Prostate gland (tissue), 2 donors: Measurements from ENCODE around the gene WRNIP1. TPM values are rescaled to one million over a fixed set of nuclear protein-coding genes. Genes with fewer than 3 reads are reported as not detected.

ENCODE experiments used
- DNase-seq: peaks from one replicate; pipeline ENCODE4 v3.0.0-alpha.2; 2019; ENCODE audit warnings: low spot score
- H3K27ac ChIP-seq, 2 donors: fragments of 200-600 bp; sonication (generic); 2 replicates each; pipeline ENCODE4 v1.5.1; 2017 to 2019
- H3K27me3 ChIP-seq: fragments of 200-600 bp; sonication (generic); replicated peaks from 2 replicates; pipeline ENCODE4 v1.5.1; 2019; ENCODE audit not compliant: insufficient read depth
- H3K36me3 ChIP-seq, 2 donors: fragments of 200-600 bp; sonication (generic); 1 replicate in 1 of 2; 2 replicates in 1 of 2; pipeline versions ENCODE4 v1.5.1 to v1.8.1; 2017 to 2019
- H3K4me1 ChIP-seq: fragments of 200-600 bp; sonication (generic); replicated peaks from 2 replicates; pipeline ENCODE4 v1.5.1; 2019
- H3K4me3 ChIP-seq, 2 donors: fragments of 200-600 bp; sonication (generic); 2 replicates each; pipeline ENCODE4 v1.5.1; 2017 to 2019
- H3K9me3 ChIP-seq: fragments of 200-600 bp; sonication (generic); 2 replicates; pipeline ENCODE4 v1.5.1; 2017
- CTCF ChIP-seq, 4 experiments: fragments of 200-600 bp in 2 of 4; fragments of 450-650 bp in 2 of 4; sonication (generic) in 2 of 4; IDR thresholded peaks; 1 replicate in 3 of 4; 2 replicates in 1 of 4; pipeline ENCODE4 v1.5.1; 2016 to 2019; ENCODE audit warnings: antibody characterized with exemption in 4 of 4, mild to moderate bottlenecking in 2 of 4, moderate library complexity in 2 of 4
- POLR2A ChIP-seq: fragments of 450-650 bp; IDR thresholded peaks from one replicate; pipeline ENCODE4 v1.6.1; 2016; ENCODE audit warnings: antibody characterized with exemption, mild to moderate bottlenecking
- POLR2AphosphoS5 ChIP-seq: sonication (generic); formaldehyde crosslinking; IDR thresholded peaks from one replicate; pipeline ENCODE4 v1.6.1; 2017; ENCODE audit warnings: antibody characterized with exemption
- WGBS: methylation state at CpG from one replicate; pipeline ENCODE4 v1.1.5; 2018; 5-methylcytosine and 5-hydroxymethylcytosine counted together
- intact Hi-C: fragments of 100-400 bp; cut with DNase I; formaldehyde crosslinking; loops from one replicate; pipeline ENCODE4 v1.14.2; 2022
- total RNA-seq, 2 donors: library from RNA; depleted of rRNA; stranded (reverse); fragments of >200 nt; gene quantifications; one replicate each; pipeline ENCODE4 v1.1.0, GENCODE V29; 2016

WRNIP1 gene
- total RNA-seq, 2 donors from 2014 or later: 89.6 to 90.0 TPM

GRCh38 chr6:2770171-2770570 is 5.0 kb downstream of the WRNIP1 start:
- Histone ChIP-seq H3K9me3 (no peaks in the 10 kb centered on the region), H3K27me3 (no peaks in the 10 kb centered on the region), H3K4me1 (peaks cover 4% of the 10 kb centered on the region), H3K4me3 (no peak overlapping the region), H3K36me3 (peaks cover 0 to 2% of the 10 kb centered on the region in 2 donors), H3K27ac (no peak overlapping the region)
- intact Hi-C loops: no loop called here
- TF ChIP-seq POLR2AphosphoS5: no peak
- no peak for DNase-seq
- 52% methylated on average over 13 of the region's 13 CpGs for WGBS

GRCh38 chr6:2771079-2771478 is 5.9 kb downstream of the WRNIP1 start:
- intact Hi-C loops: no loop called here
- WGBS: 84% methylated on average over 4 of the region's 4 CpGs
- no peak overlapping the region for H3K4me3 ChIP-seq
- H3K27me3 ChIP-seq: no peaks in the 10 kb centered on the region
- TF ChIP-seq CTCF (IDR thresholded peaks at IDR 0.05) (no peak), POLR2A (no peak), POLR2AphosphoS5 (no peak)
- H3K27ac ChIP-seq: no peak overlapping the region
- peaks cover 4% of the 10 kb centered on the region for H3K4me1 ChIP-seq
- H3K36me3 ChIP-seq: peaks cover 0 to 2% of the 10 kb centered on the region in 2 donors
- H3K9me3 ChIP-seq: no peaks in the 10 kb centered on the region
- no peak for DNase-seq

- WGBS: 77% methylated on average over 3 of the region's 3 CpGs
- Histone ChIP-seq H3K36me3 (peaks cover 0 to 2% of the 10 kb centered on the region in 2 donors), H3K4me3 (no peak overlapping the region), H3K27me3 (no peaks in the 10 kb centered on the region), H3K27ac (no peak overlapping the region), H3K9me3 (no peaks in the 10 kb centered on the region), H3K4me1 (no peaks in the 10 kb centered on the region)
- intact Hi-C loops: no loop called here
- DNase-seq: no peak
- TF ChIP-seq POLR2A (no peak), CTCF (IDR thresholded peaks at IDR 0.05) (no peak), POLR2AphosphoS5 (no peak)
These were observed 7.6 kb downstream of the WRNIP1 start for GRCh38 chr6:2772840-2773239.

DNA sequence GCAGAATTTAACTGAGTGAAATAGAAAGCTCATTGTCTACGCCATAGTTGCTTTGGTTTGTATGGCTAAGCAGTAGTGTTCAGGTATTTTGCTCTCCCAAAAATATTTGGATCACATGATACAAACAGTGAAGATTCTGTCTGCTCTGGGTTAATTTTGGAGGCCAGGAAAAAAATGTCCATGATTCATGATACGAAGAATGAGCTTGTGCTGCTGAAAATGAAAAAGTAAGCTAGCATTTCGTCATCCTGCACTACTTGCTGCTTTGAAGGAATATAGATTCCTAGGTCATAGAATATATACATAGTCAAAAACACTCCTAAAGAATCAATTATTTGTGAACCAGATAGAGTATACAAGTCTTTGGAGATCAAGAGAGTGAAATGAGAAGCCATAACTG is 8.3 kb downstream of the WRNIP1 start:
- 96% methylated on average over 3 of the region's 3 CpGs for WGBS
- Histone ChIP-seq H3K36me3 (peaks cover 0 to 2% of the 10 kb centered on the region in 2 donors), H3K27me3 (no peaks in the 10 kb centered on the region), H3K9me3 (no peaks in the 10 kb centered on the region), H3K4me3 (no peak overlapping the region), H3K4me1 (no peaks in the 10 kb centered on the region), H3K27ac (no peak overlapping the region)
- TF ChIP-seq POLR2A (no peak), CTCF (IDR thresholded peaks at IDR 0.05) (no peak), POLR2AphosphoS5 (no peak)
- no peak for DNase-seq
- intact Hi-C loops: no loop called here

- no peaks in the 10 kb centered on the region for H3K9me3 ChIP-seq
- no peak overlapping the region for H3K27ac ChIP-seq
- no peaks in the 10 kb centered on the region for H3K27me3 ChIP-seq
- peaks cover 0 to 2% of the 10 kb centered on the region in 2 donors for H3K36me3 ChIP-seq
- intact Hi-C loops: no loop called here
- H3K4me3 ChIP-seq: no peak overlapping the region
- TF ChIP-seq POLR2AphosphoS5: no peak
- TF ChIP-seq POLR2A: no peak
- TF ChIP-seq CTCF (IDR thresholded peaks at IDR 0.05): no peak
- no peaks in the 10 kb centered on the region for H3K4me1 ChIP-seq
- 84% methylated on average over 1 of the region's 1 CpG for WGBS
- DNase-seq: no peak
These were observed 9.8 kb downstream of the WRNIP1 start for GRCh38 chr6:2775003-2775402.
